Uterus (tissue), 2 donors: ENCODE measurements around the gene CEP112.

Experiments used
- CTCF ChIP-seq, 4 experiments: fragments of 200-600 bp in 2 of 4; fragments of 450-650 bp in 2 of 4; sonication (generic) in 2 of 4; IDR thresholded peaks; one replicate each; pipeline ENCODE4 v1.5.1; 2016 to 2019; ENCODE audit warnings: antibody characterized with exemption in 4 of 4, mild to moderate bottlenecking in 2 of 4, moderate library complexity in 1 of 4
- POLR2A ChIP-seq, 2 donors: fragments of 450-650 bp; IDR thresholded peaks; one replicate each; pipeline ENCODE4 v1.6.1; 2016; ENCODE audit warnings: antibody characterized with exemption in 2 of 2, mild to moderate bottlenecking in 1 of 2, moderate library complexity in 1 of 2

- TF ChIP-seq CTCF (IDR thresholded peaks at IDR 0.05) (no peak), POLR2A (IDR thresholded peaks at IDR 0.05) (no peak)
Observed at GRCh38 chr17:65679165-65679845, 512.6 kb downstream of the CEP112 start.
